MG63 (cell line): ENCODE results near the gene F7. TPM values are rescaled to one million over a fixed set of nuclear protein-coding genes. Genes with fewer than 3 reads are reported as not detected.
"Not testable (repeated sequence)": the region's sequence is repeated elsewhere in the genome, so short reads cannot be mapped to it uniquely, and the experiment has no call there.

Source experiments
- DNase-seq: peaks from one replicate; pipeline ENCODE4 v3.0.0-alpha.2; 2020
- H3K27me3 ChIP-seq: fragments of 250-450 bp; sonication (Bioruptor Pico); 2 replicates; pipeline ENCODE4 v1.5.1; 2020; ENCODE audit warnings: mild to moderate bottlenecking, moderate library complexity
- H3K36me3 ChIP-seq: fragments of 250-450 bp; sonication (Bioruptor Pico); 2 replicates; pipeline ENCODE4 v1.5.1; 2020; ENCODE audit warnings: mild to moderate bottlenecking, moderate library complexity
- H3K4me3 ChIP-seq: fragments of 250-450 bp; sonication (Bioruptor Pico); 2 replicates; pipeline ENCODE4 v1.5.1; 2020; ENCODE audit warnings: mild to moderate bottlenecking, moderate library complexity
- H3K9me3 ChIP-seq: fragments of 250-450 bp; sonication (Bioruptor Pico); 2 replicates; pipeline ENCODE4 v1.5.1; 2020; ENCODE audit warnings: mild to moderate bottlenecking, moderate library complexity
- total RNA-seq: library from RNA; depleted of rRNA; stranded (reverse); fragments of >200 nt; shearing (Covaris generic); gene quantifications from 2 replicates; pipeline ENCODE4 v1.2.3, GENCODE V29; 2014; ENCODE audit warnings: low replicate concordance

The F7 gene
- total RNA-seq, 1 experiment from 2014 or later: not detected

DNA sequence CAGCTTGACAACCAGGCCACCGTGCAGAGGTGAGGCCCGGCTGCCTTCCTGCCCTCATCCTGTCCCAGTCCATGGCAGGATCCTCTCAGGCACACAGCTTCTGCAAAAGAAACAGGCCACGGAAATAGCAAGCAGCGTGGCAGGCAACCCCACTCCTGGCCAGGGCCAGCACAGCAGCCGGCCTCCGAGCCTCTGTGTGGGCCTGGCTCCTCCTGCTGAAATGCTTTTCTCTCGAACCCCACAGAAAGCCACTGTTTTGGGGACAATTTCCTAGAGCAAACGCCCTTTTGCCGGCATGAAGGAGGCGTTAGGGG lies 39.5 kb upstream of the F7 start:
- H3K4me3 ChIP-seq: no peak overlapping the region
- no peak for DNase-seq
- peaks cover 20% of the 10 kb centered on the region for H3K27me3 ChIP-seq
- no peaks in the 10 kb centered on the region for H3K9me3 ChIP-seq
- H3K36me3 ChIP-seq: no peaks in the 10 kb centered on the region

DNA sequence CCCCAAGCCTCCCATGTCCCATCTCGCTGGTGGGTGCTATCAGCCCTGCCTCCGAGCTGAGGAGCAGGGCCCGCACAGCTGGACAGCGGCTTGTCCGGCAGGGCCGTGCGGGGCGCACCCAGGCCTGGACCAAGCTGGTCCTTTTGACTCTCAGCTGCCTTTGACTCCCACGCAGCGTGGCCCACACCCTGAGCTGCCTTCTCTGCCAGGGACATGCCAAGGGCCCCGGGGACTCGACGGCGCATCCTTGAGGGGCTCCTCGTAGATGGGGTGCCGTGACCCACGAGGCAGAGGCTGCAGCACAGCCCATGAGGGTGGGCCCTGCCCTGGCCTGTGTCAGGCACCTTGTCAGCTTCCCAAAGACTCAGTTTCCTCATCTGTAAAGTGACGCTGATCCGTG lies 38.8 kb upstream of the F7 start:
- Histone ChIP-seq H3K36me3 (no peaks in the 10 kb centered on the region), H3K9me3 (no peaks in the 10 kb centered on the region), H3K27me3 (peaks cover 23% of the 10 kb centered on the region), H3K4me3 (no peak overlapping the region)
- DNase-seq: no peak

DNA sequence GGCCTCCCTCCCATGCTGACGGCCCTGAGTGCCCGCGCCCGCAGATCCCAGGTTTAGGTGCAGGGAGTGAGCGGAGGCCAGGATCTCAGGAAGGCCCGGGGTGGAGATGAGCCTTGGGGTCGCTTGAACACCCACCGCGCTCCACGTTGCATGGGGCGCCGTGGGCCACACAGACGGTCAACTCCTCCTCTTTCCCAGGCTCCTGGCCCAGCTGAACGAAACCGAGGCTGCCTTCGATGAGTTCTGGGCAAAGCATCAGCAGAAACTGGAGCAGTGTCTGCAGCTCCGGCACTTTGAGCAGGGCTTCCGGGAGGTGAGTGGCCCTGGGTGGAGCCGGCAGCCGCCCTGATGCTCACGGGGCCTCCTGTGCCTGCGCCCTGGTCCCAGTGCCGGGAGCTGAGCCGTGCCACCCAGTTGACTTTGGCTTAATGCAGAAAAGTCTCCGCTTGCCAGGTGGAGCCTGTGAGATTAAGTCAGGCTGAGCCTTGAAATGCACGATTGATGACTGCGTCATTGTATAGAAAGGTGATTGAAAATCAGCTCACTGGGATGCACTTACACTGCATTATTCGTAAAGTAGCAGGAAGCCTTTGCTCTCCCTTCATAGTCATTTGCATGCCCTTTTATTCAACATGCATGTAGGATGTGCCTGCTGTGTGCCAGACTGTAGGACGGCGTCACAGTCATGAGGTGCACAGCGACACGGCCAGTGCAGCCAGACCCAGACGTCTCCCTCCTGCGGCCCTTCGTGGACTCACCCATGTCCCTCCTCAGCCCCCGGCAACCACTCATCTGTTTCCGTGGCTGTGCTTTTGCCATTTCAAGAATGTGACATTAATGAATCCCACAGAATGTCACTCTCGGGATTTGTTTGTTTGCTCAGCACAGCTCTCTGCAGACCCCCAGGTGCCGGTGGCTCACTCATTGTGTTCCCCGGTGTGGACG lies 35.5 kb upstream of the F7 start:
- H3K9me3 ChIP-seq: no peaks in the 10 kb centered on the region
- no peaks in the 10 kb centered on the region for H3K36me3 ChIP-seq
- DNase-seq: no peak
- peaks cover 14% of the 10 kb centered on the region for H3K27me3 ChIP-seq
- no peak overlapping the region for H3K4me3 ChIP-seq

DNA sequence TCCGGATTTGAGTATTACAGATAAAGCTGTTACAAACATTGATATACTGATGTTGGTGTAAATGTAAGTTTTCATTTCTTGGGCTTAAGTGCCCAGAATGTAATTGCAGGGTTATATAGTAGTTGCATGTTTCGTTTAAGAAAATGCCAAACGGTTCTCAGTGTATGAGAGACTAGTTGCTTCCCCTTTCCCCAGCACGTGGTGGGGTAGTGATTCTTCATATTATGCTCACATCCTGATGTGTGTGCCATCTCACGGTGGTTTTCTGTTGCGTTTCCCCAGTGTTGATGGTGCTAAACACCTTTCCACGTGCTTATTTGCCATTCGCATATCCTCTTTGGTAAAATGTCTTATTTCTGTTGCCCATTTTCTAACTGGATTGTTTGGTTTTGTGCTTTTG lies 34.7 kb upstream of the F7 start:
- Histone ChIP-seq H3K9me3 (no peaks in the 10 kb centered on the region), H3K4me3 (no peak overlapping the region), H3K36me3 (no peaks in the 10 kb centered on the region), H3K27me3 (0 out of 2 replicates have a peak, but pooled peaks cover 13% of the 10 kb centered on the region)
- DNase-seq: no peak

DNA sequence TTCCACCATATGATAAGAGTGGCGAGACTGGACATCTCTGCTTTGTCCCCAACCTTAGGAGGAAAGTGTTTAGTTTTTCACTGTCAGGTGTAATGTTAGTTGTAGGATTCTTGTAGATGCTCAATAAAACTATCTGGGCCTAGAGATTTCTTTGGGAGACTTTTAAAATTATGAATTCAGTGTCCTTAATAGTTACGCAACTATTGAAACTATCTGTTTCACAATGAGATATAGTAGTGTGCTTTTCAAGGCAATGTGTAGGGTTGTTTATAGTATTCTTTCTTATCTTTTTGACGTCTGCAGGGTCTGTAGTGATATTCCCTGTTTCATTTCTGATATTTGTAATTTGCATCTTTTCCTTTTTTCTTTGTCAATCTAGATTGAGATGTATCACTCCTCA lies 33.2 kb upstream of the F7 start:
- Histone ChIP-seq H3K4me3 (no peak overlapping the region), H3K9me3 (no peaks in the 10 kb centered on the region), H3K36me3 (no peaks in the 10 kb centered on the region), H3K27me3 (0 out of 2 replicates have a peak, but pooled peaks cover 13% of the 10 kb centered on the region)
- DNase-seq: no peak

DNA sequence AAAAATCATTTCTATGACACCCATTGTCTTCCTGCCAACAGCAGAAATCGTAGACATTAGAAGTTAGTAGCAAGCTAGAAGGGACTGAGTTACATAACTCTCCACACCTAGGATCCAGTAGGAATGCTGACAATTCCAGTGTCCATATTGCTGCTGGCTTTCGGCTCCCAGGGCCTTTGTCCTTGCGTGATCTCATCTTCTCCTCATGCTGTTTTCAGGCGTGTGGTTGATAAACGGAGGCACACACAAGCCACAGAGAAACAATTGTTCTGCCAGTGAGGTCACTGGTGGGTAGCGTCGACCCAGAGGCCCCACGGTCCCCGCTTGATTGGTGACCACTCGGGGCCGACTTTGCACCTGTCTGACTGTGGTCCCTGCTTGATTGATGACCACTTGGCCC lies 31.6 kb upstream of the F7 start:
- Histone ChIP-seq H3K4me3 (no peak overlapping the region), H3K36me3 (no peaks in the 10 kb centered on the region), H3K27me3 (0 out of 2 replicates have a peak, but pooled peaks cover 13% of the 10 kb centered on the region), H3K9me3 (no peaks in the 10 kb centered on the region)
- DNase-seq: no peak

DNA sequence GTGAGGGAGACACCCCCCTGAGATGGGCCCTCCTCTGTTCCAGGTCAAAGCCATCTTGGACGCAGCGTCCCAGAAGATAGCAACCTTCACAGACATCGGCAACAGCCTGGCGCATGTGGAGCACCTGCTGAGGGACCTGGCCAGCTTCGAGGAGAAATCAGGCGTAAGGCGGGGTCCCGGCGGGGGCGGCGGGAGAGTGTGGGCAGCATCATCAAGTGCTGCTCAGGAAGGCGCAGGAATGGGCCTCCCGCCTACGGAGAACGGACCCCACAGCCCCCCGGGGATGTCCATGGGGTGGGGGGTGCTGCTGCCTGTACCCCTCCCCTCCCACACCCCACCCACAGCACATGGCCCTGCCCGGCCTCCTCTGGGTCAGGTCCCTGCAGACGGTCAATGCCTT lies 31.2 kb upstream of the F7 start:
- Histone ChIP-seq H3K4me3 (no peak overlapping the region), H3K36me3 (no peaks in the 10 kb centered on the region), H3K27me3 (0 out of 2 replicates have a peak, but pooled peaks cover 13% of the 10 kb centered on the region), H3K9me3 (no peaks in the 10 kb centered on the region)
- DNase-seq: no peak

DNA sequence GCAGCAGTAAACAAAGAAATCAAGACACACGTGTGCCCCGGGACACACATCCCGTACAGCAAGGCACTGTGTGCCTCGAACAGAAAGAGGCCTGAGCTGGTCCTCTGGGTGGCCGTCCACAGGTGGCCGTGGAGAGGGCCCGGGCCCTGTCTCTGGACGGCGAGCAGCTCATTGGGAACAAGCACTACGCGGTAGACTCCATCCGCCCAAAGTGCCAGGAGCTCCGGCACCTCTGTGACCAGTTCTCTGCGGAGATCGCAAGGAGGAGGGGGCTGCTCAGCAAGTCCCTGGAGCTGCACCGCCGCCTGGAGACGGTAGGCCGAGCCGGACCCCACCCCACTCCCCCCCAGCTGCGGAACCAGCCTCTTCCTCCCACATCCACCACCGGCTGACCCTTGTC lies 30.7 kb upstream of the F7 start:
- Histone ChIP-seq H3K4me3 (no peak overlapping the region), H3K27me3 (0 out of 2 replicates have a peak, but pooled peaks cover 13% of the 10 kb centered on the region), H3K9me3 (no peaks in the 10 kb centered on the region), H3K36me3 (no peaks in the 10 kb centered on the region)
- no peak for DNase-seq

DNA sequence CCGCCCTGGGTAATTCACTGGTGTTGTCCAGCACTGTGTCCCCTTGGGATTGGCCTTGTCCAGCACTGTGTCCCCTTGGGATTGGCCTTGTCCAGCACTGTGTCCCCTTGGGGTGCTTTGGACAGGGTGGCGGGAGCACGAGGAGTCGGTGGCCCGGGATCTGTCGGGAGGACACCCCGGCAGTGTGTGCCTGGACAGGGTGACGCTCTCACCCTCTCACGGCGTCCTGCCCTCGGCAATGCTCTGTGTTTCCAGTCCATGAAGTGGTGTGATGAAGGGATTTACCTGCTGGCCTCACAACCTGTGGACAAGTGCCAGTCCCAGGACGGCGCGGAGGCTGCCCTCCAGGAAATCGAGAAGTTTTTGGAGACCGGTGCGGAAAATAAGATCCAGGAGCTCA lies 29.9 kb upstream of the F7 start:
- Histone ChIP-seq H3K36me3 (no peaks in the 10 kb centered on the region), H3K4me3 (no peak overlapping the region), H3K9me3 (no peaks in the 10 kb centered on the region), H3K27me3 (0 out of 2 replicates have a peak, but pooled peaks cover 13% of the 10 kb centered on the region)
- no peak for DNase-seq

DNA sequence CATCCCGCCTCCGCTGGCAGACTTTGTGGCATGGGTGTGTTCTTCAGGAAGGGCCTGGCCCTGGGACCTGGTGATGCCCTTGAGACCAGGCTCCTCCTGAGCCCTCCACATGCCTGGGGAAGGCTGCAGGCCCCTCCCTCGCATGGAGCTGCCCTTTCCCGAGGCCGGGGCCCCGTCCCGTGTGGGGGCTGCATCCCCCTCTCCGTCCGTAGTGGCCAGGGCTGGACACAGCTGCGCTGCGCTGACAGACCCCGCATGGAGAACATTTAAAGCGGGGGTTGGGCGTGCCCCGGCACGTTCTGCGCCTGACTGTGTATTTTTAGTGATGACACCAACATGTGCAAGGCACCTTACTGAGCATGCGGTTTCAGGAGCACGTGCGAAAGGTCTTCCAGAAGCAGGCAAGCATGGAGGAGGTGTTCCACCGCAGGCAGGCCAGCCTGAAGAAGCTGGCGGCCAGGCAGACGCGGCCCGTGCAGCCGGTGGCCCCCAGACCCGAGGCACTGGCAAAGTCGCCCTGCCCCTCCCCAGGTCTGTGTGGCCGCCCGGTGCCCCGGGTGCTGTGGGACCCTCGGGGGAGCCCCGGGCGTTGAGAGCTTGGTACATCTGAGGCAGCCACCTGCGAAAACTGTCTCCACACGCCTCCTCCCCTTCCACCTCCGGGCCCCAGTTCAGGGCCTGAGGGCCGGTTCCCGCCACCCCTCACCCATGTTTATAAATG lies 28.8 kb upstream of the F7 start:
- H3K27me3 ChIP-seq: 0 out of 2 replicates have a peak, but pooled peaks cover 9% of the 10 kb centered on the region
- H3K9me3 ChIP-seq: no peaks in the 10 kb centered on the region
- DNase-seq: no peak
- H3K36me3 ChIP-seq: no peaks in the 10 kb centered on the region
- H3K4me3 ChIP-seq: no peak overlapping the region

DNA sequence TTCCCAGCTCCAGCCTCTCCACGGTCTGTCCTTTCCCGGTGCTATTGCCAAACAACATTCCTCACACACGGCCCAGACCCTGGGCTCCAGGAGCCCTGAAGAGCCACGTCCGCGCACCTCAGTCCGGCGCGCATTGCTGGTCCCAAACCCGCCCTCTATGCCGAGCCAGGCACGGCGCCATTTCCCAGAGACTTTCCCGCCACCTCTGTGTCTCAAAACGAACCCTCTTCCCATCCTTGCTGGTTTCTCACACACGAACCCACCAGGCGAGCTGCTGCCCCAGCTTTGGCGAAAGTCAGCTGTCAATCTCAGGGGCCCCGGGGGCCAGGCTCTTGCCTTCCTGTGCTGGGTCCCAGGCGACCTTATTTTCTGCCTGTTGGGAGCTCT lies 28.0 kb upstream of the F7 start:
- Histone ChIP-seq H3K9me3 (no peaks in the 10 kb centered on the region), H3K4me3 (no peak overlapping the region), H3K27me3 (0 out of 2 replicates have a peak, but pooled peaks cover 2% of the 10 kb centered on the region), H3K36me3 (no peaks in the 10 kb centered on the region)
- DNase-seq: no peak

DNA sequence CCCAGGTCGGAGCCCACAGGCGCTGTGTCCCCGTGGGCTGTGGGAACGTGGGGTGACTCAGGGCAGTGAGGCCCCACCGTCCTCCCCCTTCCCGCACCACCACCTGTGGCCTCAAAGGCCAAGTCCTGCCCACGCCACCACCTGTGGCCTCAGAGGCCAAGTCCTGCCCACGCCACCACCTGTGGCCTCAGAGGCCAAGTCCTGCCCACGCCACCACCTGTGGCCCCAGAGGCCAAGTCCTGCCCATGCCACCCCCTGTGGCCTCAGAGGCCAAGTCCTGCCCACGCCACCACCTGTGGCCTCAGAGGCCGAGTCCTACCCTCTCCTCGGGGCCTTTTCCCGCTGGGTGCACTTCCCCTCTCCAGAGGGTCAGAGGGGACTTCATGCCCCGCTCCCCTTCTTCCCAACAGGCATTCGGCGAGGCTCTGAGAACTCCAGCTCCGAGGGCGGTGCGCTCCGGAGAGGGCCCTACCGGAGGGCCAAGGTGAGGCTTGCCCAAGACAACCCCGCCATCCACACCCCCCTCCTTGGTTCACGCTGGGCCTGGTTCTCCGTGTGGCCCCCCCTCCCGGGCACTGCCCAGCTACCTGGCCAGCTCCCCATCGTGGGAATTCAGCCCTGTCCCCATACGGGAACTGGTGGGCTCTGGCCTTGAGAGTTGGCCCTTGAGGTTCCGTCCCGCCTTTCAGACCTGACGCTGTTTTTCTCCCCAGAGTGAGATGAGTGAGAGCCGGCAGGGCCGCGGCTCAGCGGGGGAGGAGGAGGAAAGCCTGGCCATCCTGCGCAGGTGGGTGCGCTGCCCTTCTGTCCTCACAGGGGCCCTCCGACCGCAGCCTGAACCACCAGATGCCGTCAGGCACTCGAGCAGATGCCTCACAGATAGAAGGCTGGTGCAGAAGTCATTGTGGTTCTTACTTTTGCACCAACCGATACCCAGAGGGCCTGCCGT lies 27.4 kb upstream of the F7 start:
- no peak for DNase-seq
- H3K9me3 ChIP-seq: no peaks in the 10 kb centered on the region
- H3K36me3 ChIP-seq: no peaks in the 10 kb centered on the region
- H3K4me3 ChIP-seq: no peak overlapping the region
- H3K27me3 ChIP-seq: no peaks in the 10 kb centered on the region

DNA sequence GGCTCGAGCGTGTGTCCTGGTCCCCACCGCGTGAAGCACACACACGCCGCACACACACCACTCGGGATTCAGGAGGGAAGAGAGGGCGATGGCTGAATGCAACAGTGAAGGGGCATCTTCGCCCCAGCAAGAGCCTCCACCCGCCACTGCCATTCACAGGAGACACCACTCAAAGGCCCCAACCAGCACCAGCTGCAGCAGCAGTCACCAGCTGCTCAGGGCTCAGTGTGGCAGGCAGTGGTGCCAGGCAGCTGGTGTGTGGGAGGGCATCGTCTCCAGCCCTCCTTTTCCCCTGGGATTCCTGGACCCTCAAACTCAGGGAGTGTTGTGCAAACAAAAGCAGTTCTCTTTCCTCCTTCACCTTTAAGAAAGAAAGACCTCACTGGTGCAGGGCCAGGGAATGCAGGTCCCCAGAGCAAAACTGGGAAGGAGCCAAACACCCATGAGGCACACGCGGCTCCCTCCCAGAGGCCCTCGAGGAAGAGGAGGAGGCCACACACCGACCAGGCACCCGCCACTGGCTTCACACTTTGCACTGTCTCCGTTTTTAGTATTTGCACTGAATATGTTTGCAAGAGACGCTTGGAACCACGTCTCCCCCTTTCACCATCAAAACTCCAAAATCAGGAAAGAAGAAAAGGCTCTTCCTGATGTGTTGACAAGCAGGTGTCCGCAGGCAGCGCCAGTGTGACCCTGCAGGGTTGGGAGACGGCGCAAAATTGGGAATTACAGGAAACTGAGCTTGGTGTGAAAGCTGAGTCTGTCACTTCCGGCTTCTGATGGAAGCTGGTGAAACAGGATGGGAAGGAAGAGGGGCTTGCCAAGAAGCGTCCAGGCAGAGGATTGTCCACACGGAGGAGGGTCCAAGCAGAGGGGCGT lies 26.4 kb upstream of the F7 start:
- Histone ChIP-seq H3K9me3 (no peaks in the 10 kb centered on the region), H3K4me3 (no peak overlapping the region), H3K36me3 (no peaks in the 10 kb centered on the region), H3K27me3 (no peaks in the 10 kb centered on the region; the same call in 1 of the 2 replicates)
- no peak for DNase-seq

DNA sequence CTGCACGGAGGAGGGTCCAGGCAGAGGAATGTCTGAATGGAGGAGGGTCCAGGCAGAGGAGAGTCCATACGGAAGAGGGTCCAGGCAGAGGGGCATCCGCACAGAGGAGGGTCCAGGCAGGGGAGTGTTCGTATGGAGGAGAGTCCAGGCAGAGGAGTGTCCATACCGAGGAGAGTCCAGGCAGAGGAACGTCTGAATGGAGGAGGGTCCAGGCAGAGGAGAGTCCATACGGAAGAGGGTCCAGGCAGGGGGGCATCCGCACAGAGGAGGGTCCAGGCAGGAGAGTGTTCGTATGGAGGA lies 25.9 kb upstream of the F7 start:
- H3K36me3 ChIP-seq, H3K4me3 ChIP-seq, H3K9me3 ChIP-seq, DNase-seq, H3K27me3 ChIP-seq: not testable (repeated sequence)

DNA sequence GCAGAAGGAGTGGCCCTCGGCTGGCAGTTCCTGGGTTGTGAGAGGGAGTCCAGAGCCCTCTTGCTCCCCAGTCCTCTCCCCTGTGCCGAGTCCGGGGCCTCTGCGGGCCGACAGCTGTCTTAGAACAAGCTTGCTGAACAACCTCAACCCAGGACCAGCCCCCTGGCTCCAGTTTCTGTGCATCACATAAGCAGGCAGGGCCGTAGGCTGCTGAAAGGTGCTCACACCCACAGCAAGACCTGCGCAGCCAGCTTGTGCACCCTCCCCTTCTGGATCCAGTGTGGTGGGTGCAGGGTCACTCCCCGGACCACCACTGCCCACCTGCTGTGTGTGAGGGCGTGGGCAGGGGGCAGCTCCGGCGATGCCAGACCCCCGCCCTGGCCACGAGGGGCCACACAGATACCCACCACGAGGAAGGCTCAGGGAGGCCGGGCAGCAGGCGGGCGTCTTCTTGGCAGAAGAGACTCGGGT lies 25.2 kb upstream of the F7 start:
- H3K9me3 ChIP-seq: no peaks in the 10 kb centered on the region
- H3K27me3 ChIP-seq: no peaks in the 10 kb centered on the region; the same call in 1 of the 2 replicates
- DNase-seq: no peak
- H3K4me3 ChIP-seq: no peak overlapping the region
- no peaks in the 10 kb centered on the region for H3K36me3 ChIP-seq
